CD4-positive, alpha-beta memory T cell (primary cell): ENCODE measurements around the gene FOXO3. TPM values are rescaled to one million over a fixed set of nuclear protein-coding genes. Genes with fewer than 3 reads are reported as not detected.

Source experiments
- CTCF ChIA-PET: fragments of 350-600 bp; sonication (Branson Sonifier 250); formaldehyde crosslinking; loops from one replicate; lab custom pipeline; 2021; ENCODE audit warnings: inconsistent platforms; ENCODE audit not compliant: partially characterized antibody; lab: Charles Lee
- POLR2A ChIA-PET: fragments of 350-600 bp; sonication (Branson Sonifier 250); formaldehyde crosslinking; loops from one replicate; lab custom pipeline; 2021; ENCODE audit not compliant: partially characterized antibody; lab: Charles Lee
- DNase-seq, 5 donors: peaks; one replicate each; pipeline versions ENCODE4 v3.0.0 to v3.0.0-alpha.2; 2020 to 2022; ENCODE audit warnings: mixed read lengths in 1 of 5
- H3K27ac ChIP-seq: one replicate; pipeline ENCODE4 v1.7.0; 2013; ENCODE audit warnings: low read depth, low read length
- H3K27me3 ChIP-seq: 2 replicates; pipeline ENCODE4 v1.7.0; 2013; ENCODE audit warnings: mild to moderate bottlenecking, low read length, moderate library complexity; ENCODE audit not compliant: insufficient read depth
- H3K36me3 ChIP-seq: 2 replicates; pipeline ENCODE4 v1.7.0; 2013; ENCODE audit warnings: mild to moderate bottlenecking, low read length, moderate library complexity; ENCODE audit not compliant: insufficient read depth
- H3K4me1 ChIP-seq: 2 replicates; pipeline ENCODE4 v1.7.0; 2013; ENCODE audit warnings: mild to moderate bottlenecking, low read length, moderate library complexity; ENCODE audit not compliant: insufficient read depth
- H3K4me3 ChIP-seq, 2 donors: one replicate each; pipeline ENCODE4 v1.7.0; 2013; ENCODE audit warnings: low read length in 2 of 2, mild to moderate bottlenecking in 1 of 2
- H3K9me3 ChIP-seq, 2 donors: one replicate each; pipeline ENCODE4 v1.7.0; 2013; ENCODE audit warnings: low read length in 2 of 2, control low read depth in 1 of 2; ENCODE audit not compliant: control insufficient read depth in 1 of 2
- H3K27ac Mint-ChIP-seq, 7 donors: one replicate each; pipeline ENCODE4 v1.8.0; 2020 to 2021; ENCODE audit warnings: mixed read lengths in 7 of 7, mild to moderate bottlenecking in 6 of 7, inconsistent platforms in 3 of 7, moderate library complexity in 3 of 7
- H3K27me3 Mint-ChIP-seq, 2 donors: one replicate each; pipeline ENCODE4 v1.8.0; 2020 to 2021; ENCODE audit warnings: mixed read lengths in 2 of 2
- H3K36me3 Mint-ChIP-seq, 2 donors: one replicate each; pipeline ENCODE4 v1.8.0; 2020 to 2021; ENCODE audit warnings: mixed read lengths in 2 of 2, inconsistent platforms in 1 of 2, mild to moderate bottlenecking in 1 of 2
- H3K4me1 Mint-ChIP-seq, 4 donors: one replicate each; pipeline ENCODE4 v1.8.0; 2020 to 2021; ENCODE audit warnings: mixed read lengths in 4 of 4, mild to moderate bottlenecking in 1 of 4
- H3K4me3 Mint-ChIP-seq, 8 donors: one replicate each; pipeline ENCODE4 v1.8.0; 2020 to 2021; ENCODE audit warnings: mixed read lengths in 8 of 8, mild to moderate bottlenecking in 7 of 8, moderate library complexity in 6 of 8, inconsistent platforms in 3 of 8
- H3K9me3 Mint-ChIP-seq, 8 donors: one replicate each; pipeline ENCODE4 v1.8.0; 2020 to 2021; ENCODE audit warnings: mixed read lengths in 8 of 8, mild to moderate bottlenecking in 5 of 8, inconsistent platforms in 3 of 8, moderate library complexity in 1 of 8
- intact Hi-C: fragments of 100-400 bp; cut with micrococcal nuclease; formaldehyde crosslinking; loops from one replicate; pipeline ENCODE4 v1.15.1; 2023
- polyA plus RNA-seq, 2 donors: library from polyadenylated mRNA; unstranded; fragments of 300-500 nt; fragmentation: Illumina TruSeq; gene quantifications; one replicate each; pipeline ENCODE4 v1.2.3, GENCODE V29; 2021
- total RNA-seq, 2 experiments: library from RNA; stranded (reverse); gene quantifications; one replicate each; pipeline ENCODE4 v1.2.3, GENCODE V29; 2021

Gene FOXO3
- total and polyA plus RNA-seq, 4 experiments from 2014 or later, result 18.3 to 27.0 (median 25.0) TPM

GRCh38 chr6:108544606-108545005 is 16.1 kb upstream of the FOXO3 start:
- Mint-ChIP-seq H3K27ac (no peak overlapping the region), H3K36me3 (no peaks in the 10 kb centered on the region), H3K4me3 (no peak overlapping the region), H3K27me3 (peaks cover 2 to 3% of the 10 kb centered on the region in 2 donors), H3K4me1 (peaks cover 6 to 17% (median 8%) of the 10 kb centered on the region in 4 donors), H3K9me3 (peaks cover 0 to 6% (median 0%) of the 10 kb centered on the region in 8 donors)
- intact Hi-C loops, result loop anchor here (5.0 kb wide), 1 partner anchor 643 kb away; no protein-coding TSS in a partner anchor
- POLR2A ChIA-PET, result interaction anchor here (0.8 to 2.4 kb wide), 2 partner anchors 15 to 528 kb away, joined by 3 to 8 read pairs; partner anchors contain the start of gene FOXO3
- Histone ChIP-seq H3K27me3 (no peaks in the 10 kb centered on the region), H3K4me1 (peaks cover 8% of the 10 kb centered on the region), H3K36me3 (no peaks in the 10 kb centered on the region), H3K9me3 (no peaks in the 10 kb centered on the region), H3K27ac (no peak overlapping the region), H3K4me3 (no peak overlapping the region)
- no peak for DNase-seq
- CTCF ChIA-PET, result interaction anchor here (0.9 to 8.3 kb wide), 9 partner anchors 10 to 841 kb away, joined by 3 to 219 read pairs (median 6); no protein-coding TSS in a partner anchor

GRCh38 chr6:108546079-108547049 is 14.4 kb upstream of the FOXO3 start:
- ChIA-PET POLR2A (interaction anchor here (2.4 kb wide), 1 partner anchor 13 kb away, joined by 8 read pairs; the partner anchor contains the start of gene FOXO3), CTCF (interaction anchor here (0.8 to 8.3 kb wide), 6 partner anchors 237 to 526 kb away, joined by 3 to 219 read pairs (median 4); no protein-coding TSS in a partner anchor)
- Mint-ChIP-seq H3K27me3 (peaks cover 2% of the 10 kb centered on the region in 2 donors), H3K27ac (peak overlapping the region in 5 of 7 donors; percentile 38 to 68 (median 52)), H3K36me3 (no peaks in the 10 kb centered on the region), H3K4me3 (no peak overlapping the region), H3K4me1 (peaks cover 6 to 17% (median 8%) of the 10 kb centered on the region in 4 donors), H3K9me3 (no peaks in the 10 kb centered on the region)
- Histone ChIP-seq H3K4me1 (peaks cover 8% of the 10 kb centered on the region), H3K27ac (no peak overlapping the region), H3K36me3 (no peaks in the 10 kb centered on the region), H3K4me3 (no peak overlapping the region), H3K27me3 (no peaks in the 10 kb centered on the region), H3K9me3 (no peaks in the 10 kb centered on the region)
- intact Hi-C loops, result no loop called here
- DNase-seq, result no peak

GRCh38 chr6:108549241-108549640 is 11.5 kb upstream of the FOXO3 start:
- H3K27me3 ChIP-seq, result no peaks in the 10 kb centered on the region
- H3K4me3 ChIP-seq, result no peak overlapping the region
- Mint-ChIP-seq H3K9me3 (no peaks in the 10 kb centered on the region), H3K27me3 (peaks cover 0 to 2% of the 10 kb centered on the region in 2 donors), H3K4me1 (peaks cover 0 to 8% (median 2%) of the 10 kb centered on the region in 4 donors), H3K27ac (no peak overlapping the region), H3K36me3 (no peaks in the 10 kb centered on the region), H3K4me3 (no peak overlapping the region)
- ChIA-PET POLR2A (no interaction called here), CTCF (no interaction called here)
- no peak overlapping the region for H3K27ac ChIP-seq
- H3K36me3 ChIP-seq, result no peaks in the 10 kb centered on the region
- intact Hi-C loops, result no loop called here
- DNase-seq, result no peak
- H3K9me3 ChIP-seq, result no peaks in the 10 kb centered on the region
- H3K4me1 ChIP-seq, result no peaks in the 10 kb centered on the region

- no peaks in the 10 kb centered on the region for H3K9me3 ChIP-seq
- no peak overlapping the region for H3K4me3 Mint-ChIP-seq
- H3K27ac Mint-ChIP-seq, result no peak overlapping the region
- peaks cover 0 to 2% of the 10 kb centered on the region in 2 donors for H3K27me3 Mint-ChIP-seq
- no peaks in the 10 kb centered on the region for H3K27me3 ChIP-seq
- H3K36me3 Mint-ChIP-seq, result no peaks in the 10 kb centered on the region
- ChIA-PET POLR2A (no interaction called here), CTCF (no interaction called here)
- H3K4me1 ChIP-seq, result no peaks in the 10 kb centered on the region
- no peaks in the 10 kb centered on the region for H3K9me3 Mint-ChIP-seq
- DNase-seq, result no peak
- no peaks in the 10 kb centered on the region for H3K36me3 ChIP-seq
- intact Hi-C loops, result no loop called here
- H3K4me1 Mint-ChIP-seq, result peaks cover 0 to 8% (median 2%) of the 10 kb centered on the region in 4 donors
- H3K27ac ChIP-seq, result no peak overlapping the region
- no peak overlapping the region for H3K4me3 ChIP-seq
Measured at GRCh38 chr6:108549741-108550140, 11.0 kb upstream of the FOXO3 start.

GRCh38 chr6:108550256-108550655 is 10.5 kb upstream of the FOXO3 start:
- no peak for DNase-seq
- CTCF ChIA-PET, result interaction anchor here (0.5 kb wide), 1 partner anchor 345 kb away, joined by 4 read pairs; no protein-coding TSS in a partner anchor
- no peak overlapping the region for H3K27ac Mint-ChIP-seq
- POLR2A ChIA-PET, result no interaction called here
- peaks cover 0 to 8% (median 2%) of the 10 kb centered on the region in 4 donors for H3K4me1 Mint-ChIP-seq
- intact Hi-C loops, result no loop called here
- H3K4me3 Mint-ChIP-seq, result no peak overlapping the region
- no peaks in the 10 kb centered on the region for H3K4me1 ChIP-seq
- no peaks in the 10 kb centered on the region for H3K27me3 ChIP-seq
- no peak overlapping the region for H3K27ac ChIP-seq
- H3K27me3 Mint-ChIP-seq, result peaks cover 0 to 2% of the 10 kb centered on the region in 2 donors
- no peak overlapping the region for H3K4me3 ChIP-seq
- H3K36me3 ChIP-seq, result no peaks in the 10 kb centered on the region
- no peaks in the 10 kb centered on the region for H3K9me3 ChIP-seq
- no peaks in the 10 kb centered on the region for H3K9me3 Mint-ChIP-seq
- no peaks in the 10 kb centered on the region for H3K36me3 Mint-ChIP-seq

GRCh38 chr6:108555399-108556052 is 5.2 kb upstream of the FOXO3 start:
- peaks cover 7% of the 10 kb centered on the region for H3K4me1 ChIP-seq
- DNase-seq, result no peak
- Mint-ChIP-seq H3K36me3 (peaks cover 0 to 14% of the 10 kb centered on the region in 2 donors), H3K9me3 (peaks cover 0 to 2% (median 0%) of the 10 kb centered on the region in 8 donors), H3K4me1 (peaks cover 0 to 11% (median 6%) of the 10 kb centered on the region in 4 donors), H3K27me3 (peaks cover 0 to 2% of the 10 kb centered on the region in 2 donors), H3K4me3 (peak overlapping the region in 2 of 8 donors; percentile 8 to 11), H3K27ac (peak overlapping the region in 1 of 7 donors; percentile 73)
- no peak overlapping the region for H3K4me3 ChIP-seq
- POLR2A ChIA-PET, result interaction anchor here (0.7 kb wide), 2 partner anchors 320 to 885 kb away, joined by 3 read pairs; partner anchors contain the start of genes PPIL6 and SMPD2
- no peak overlapping the region for H3K27ac ChIP-seq
- no peaks in the 10 kb centered on the region for H3K9me3 ChIP-seq
- CTCF ChIA-PET, result interaction anchor here (1.0 to 2.4 kb wide), 4 partner anchors 11 to 518 kb away, joined by 4 to 14 read pairs (median 6); no protein-coding TSS in a partner anchor
- intact Hi-C loops, result loop anchor here (5.0 kb wide), 4 partner anchors 112 to 517 kb away; no protein-coding TSS in a partner anchor
- no peaks in the 10 kb centered on the region for H3K27me3 ChIP-seq
- no peaks in the 10 kb centered on the region for H3K36me3 ChIP-seq
